Sigmoid colon (tissue), 4 donors: ENCODE data around the gene TAS1R1.

Experiments
- CTCF ChIP-seq, 4 experiments: fragments of 450-650 bp in 3 of 4; fragments of 200-600 bp in 1 of 4; IDR thresholded peaks; one replicate each; pipeline ENCODE4 v1.5.1; 2016 to 2019; ENCODE audit warnings: antibody characterized with exemption in 4 of 4, mild to moderate bottlenecking in 3 of 4, moderate library complexity in 2 of 4
- EP300 ChIP-seq, 4 donors: sonication (generic); formaldehyde crosslinking; IDR thresholded peaks; one replicate each; pipeline ENCODE4 v1.6.1; 2017; ENCODE audit warnings: antibody characterized with exemption in 4 of 4
- POLR2A ChIP-seq, 2 donors: fragments of 450-650 bp; IDR thresholded peaks; one replicate each; pipeline ENCODE4 v1.6.1; 2016; ENCODE audit warnings: antibody characterized with exemption in 2 of 2, mild to moderate bottlenecking in 2 of 2, moderate library complexity in 2 of 2
- POLR2AphosphoS5 ChIP-seq, 4 donors: sonication (generic); formaldehyde crosslinking; IDR thresholded peaks; one replicate each; pipeline ENCODE4 v1.6.1; 2017; ENCODE audit warnings: antibody characterized with exemption in 4 of 4

DNA sequence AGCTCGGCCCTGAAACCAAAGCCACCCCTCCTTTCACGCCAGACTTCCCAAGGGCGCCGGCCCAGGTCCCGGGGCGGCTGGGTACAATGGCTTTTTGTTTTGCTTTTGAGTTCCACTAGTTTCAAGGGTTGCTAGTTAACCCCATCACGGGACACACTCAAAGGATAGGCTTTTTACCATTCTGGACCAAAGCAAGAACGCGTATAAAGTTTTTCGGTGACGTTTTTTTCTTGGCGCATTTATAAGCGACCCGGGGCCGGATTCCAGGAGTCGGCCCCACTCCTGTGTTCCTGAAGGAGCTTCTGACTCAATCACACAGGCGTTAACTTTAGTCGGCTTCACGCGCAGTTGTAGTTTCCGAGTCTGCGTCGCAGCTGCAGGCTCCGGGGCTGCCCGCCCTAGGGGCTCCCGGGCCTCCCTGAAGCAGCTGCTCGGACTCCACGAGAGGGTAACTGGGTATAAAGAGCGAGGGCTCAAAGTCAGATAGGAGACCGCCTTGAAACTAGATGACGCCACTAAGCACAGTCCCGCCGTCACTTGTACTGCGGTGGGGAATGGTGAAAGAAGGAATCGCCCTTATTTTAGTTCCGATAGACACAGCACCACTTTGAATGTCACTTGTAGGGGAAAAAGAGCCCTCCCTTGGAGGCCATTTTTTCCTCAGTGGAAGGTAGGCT lies 48.3 kb downstream of the TAS1R1 start:
- TF ChIP-seq POLR2AphosphoS5 (IDR thresholded peaks at IDR 0.05) (peak in 3 of 4 donors; percentile 3 to 46 (median 28)), EP300 (IDR thresholded peaks at IDR 0.05) (peak in 1 of 4 donors; percentile 16), POLR2A (IDR thresholded peaks at IDR 0.05) (peak; percentile 43 to 67), CTCF (IDR thresholded peaks at IDR 0.05) (no peak)
